Uterus (tissue), 4 donors: Measurements from ENCODE around the gene TTBK2. TPM values are rescaled to one million over a fixed set of nuclear protein-coding genes. Genes with fewer than 3 reads are reported as not detected.

ENCODE experiments used
- DNase-seq, 2 donors: peaks; one replicate each; pipeline ENCODE4 v3.0.0-alpha.2; 2019 to 2020
- H3K27ac ChIP-seq, 2 donors: fragments of 200-600 bp; sonication (generic); 1 replicate in 1 of 2; 2 replicates in 1 of 2; pipeline ENCODE4 v1.5.1; 2016 to 2018
- H3K27me3 ChIP-seq, 2 donors: fragments of 200-600 bp; sonication (generic); one replicate each; pipeline ENCODE4 v1.5.1; 2018 to 2019; ENCODE audit warnings: control low read depth in 1 of 2
- H3K36me3 ChIP-seq, 2 donors: fragments of 200-600 bp; sonication (generic); one replicate each; pipeline ENCODE4 v1.5.1; 2019; ENCODE audit warnings: control low read depth in 1 of 2
- H3K4me1 ChIP-seq, 2 donors: fragments of 200-600 bp; sonication (generic); one replicate each; pipeline ENCODE4 v1.5.1; 2018 to 2019; ENCODE audit warnings: control low read depth in 1 of 2
- H3K4me3 ChIP-seq, 2 donors: fragments of 200-600 bp; sonication (generic); 1 replicate in 1 of 2; 2 replicates in 1 of 2; pipeline ENCODE4 v1.5.1; 2018 to 2019; ENCODE audit warnings: mild to moderate bottlenecking in 1 of 2
- H3K9me3 ChIP-seq, 2 donors: fragments of 200-600 bp; sonication (generic); one replicate each; pipeline ENCODE4 v1.5.1; 2019; ENCODE audit warnings: control low read depth in 1 of 2
- CTCF ChIP-seq, 4 experiments: fragments of 200-600 bp in 2 of 4; fragments of 450-650 bp in 2 of 4; sonication (generic) in 2 of 4; IDR thresholded peaks; one replicate each; pipeline ENCODE4 v1.5.1; 2016 to 2019; ENCODE audit warnings: antibody characterized with exemption in 4 of 4, mild to moderate bottlenecking in 2 of 4, moderate library complexity in 1 of 4
- POLR2A ChIP-seq, 2 donors: fragments of 450-650 bp; IDR thresholded peaks; one replicate each; pipeline ENCODE4 v1.6.1; 2016; ENCODE audit warnings: antibody characterized with exemption in 2 of 2, mild to moderate bottlenecking in 1 of 2, moderate library complexity in 1 of 2
- intact Hi-C: fragments of 100-400 bp; cut with DNase I; formaldehyde crosslinking; loops from one replicate; pipeline ENCODE4 v1.15.1; 2023; ENCODE audit warnings: low total_unique reads
- total RNA-seq, 4 donors: library from RNA; depleted of rRNA in 3 of 4; stranded (reverse); fragments of >200 nt in 3 of 4; gene quantifications; one replicate each; pipeline versions ENCODE4 v1.1.0 to v1.2.4, GENCODE V29; 2014 to 2023
- donor health status: DM: yes; HTN: yes; CAD: no.

The TTBK2 gene
- total RNA-seq, 4 donors from 2014 or later = 5.9 to 32.3 (median 20.6) TPM

GRCh38 chr15:42785569-42785968 is 135.0 kb downstream of the TTBK2 start:
- Histone ChIP-seq H3K36me3 (no peaks in the 10 kb centered on the region), H3K4me3 (no peak overlapping the region), H3K27ac (no peak overlapping the region), H3K9me3 (no peaks in the 10 kb centered on the region), H3K27me3 (no peaks in the 10 kb centered on the region), H3K4me1 (no peaks in the 10 kb centered on the region)
- TF ChIP-seq POLR2A (IDR thresholded peaks at IDR 0.05) (no peak), CTCF (IDR thresholded peaks at IDR 0.05) (no peak)
- no peak for DNase-seq
- intact Hi-C loops = no loop called here

- no peak for TF ChIP-seq CTCF (IDR thresholded peaks at IDR 0.05)
- TF ChIP-seq POLR2A (IDR thresholded peaks at IDR 0.05) = no peak
- intact Hi-C loops = no loop called here
Measured at GRCh38 chr15:42784705-42785104, 135.9 kb downstream of the TTBK2 start.

GRCh38 chr15:42782716-42783115 is 137.9 kb downstream of the TTBK2 start:
- no peak for TF ChIP-seq POLR2A (IDR thresholded peaks at IDR 0.05)
- TF ChIP-seq CTCF (IDR thresholded peaks at IDR 0.05) = no peak
- H3K27ac ChIP-seq = no peak overlapping the region
- no peaks in the 10 kb centered on the region for H3K36me3 ChIP-seq
- no peak for DNase-seq
- no peak overlapping the region for H3K4me3 ChIP-seq
- H3K4me1 ChIP-seq = no peaks in the 10 kb centered on the region
- intact Hi-C loops = no loop called here
- H3K27me3 ChIP-seq = no peaks in the 10 kb centered on the region
- H3K9me3 ChIP-seq = no peaks in the 10 kb centered on the region

More at GRCh38 chr15:42784705-42785104, 135.9 kb downstream of the TTBK2 start:
- Histone ChIP-seq H3K27ac (no peak overlapping the region), H3K36me3 (no peaks in the 10 kb centered on the region), H3K9me3 (no peaks in the 10 kb centered on the region), H3K4me3 (no peak overlapping the region), H3K27me3 (no peaks in the 10 kb centered on the region), H3K4me1 (no peaks in the 10 kb centered on the region)
- DNase-seq = no peak

- Histone ChIP-seq H3K4me1 (no peaks in the 10 kb centered on the region), H3K27me3 (no peaks in the 10 kb centered on the region), H3K27ac (no peak overlapping the region), H3K9me3 (no peaks in the 10 kb centered on the region), H3K36me3 (no peaks in the 10 kb centered on the region), H3K4me3 (no peak overlapping the region)
- no peak for TF ChIP-seq POLR2A (IDR thresholded peaks at IDR 0.05)
- no peak for TF ChIP-seq CTCF (IDR thresholded peaks at IDR 0.05)
- intact Hi-C loops = no loop called here
- DNase-seq = no peak
Measured at GRCh38 chr15:42775416-42775815, 145.2 kb downstream of the TTBK2 start.

GRCh38 chr15:42772901-42773300 is 147.7 kb downstream of the TTBK2 start:
- H3K27me3 ChIP-seq = no peaks in the 10 kb centered on the region
- no peak for TF ChIP-seq CTCF (IDR thresholded peaks at IDR 0.05)
- H3K4me1 ChIP-seq = no peaks in the 10 kb centered on the region
- no peaks in the 10 kb centered on the region for H3K9me3 ChIP-seq
- intact Hi-C loops = no loop called here
- H3K4me3 ChIP-seq = no peak overlapping the region
- no peak for DNase-seq
- no peak overlapping the region for H3K27ac ChIP-seq
- H3K36me3 ChIP-seq = no peaks in the 10 kb centered on the region
